ENCODE results near the gene SLC25A6.
"Not testable (repeated sequence)": the region's sequence is repeated elsewhere in the genome, so short reads cannot be mapped to it uniquely, and the experiment has no call there.

SLC25A6 gene

DNA sequence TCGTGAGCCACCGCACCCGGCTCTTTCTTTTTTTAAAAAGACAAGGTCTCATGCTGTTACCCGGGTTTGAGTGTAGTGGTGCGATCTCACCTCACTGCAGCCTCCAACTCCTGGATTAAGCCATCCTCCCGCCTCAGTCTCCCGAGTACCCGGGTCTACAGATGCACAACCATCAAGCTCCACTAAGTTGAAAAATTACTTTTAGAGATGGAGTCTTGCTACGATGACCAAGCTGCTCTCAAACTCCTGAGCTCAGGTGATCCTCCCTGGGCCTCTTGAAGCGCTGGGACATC is 2.0 kb downstream of the SLC25A6 start:
- DNase-seq (ENCODE audit: low spot score), result no peak

DNA sequence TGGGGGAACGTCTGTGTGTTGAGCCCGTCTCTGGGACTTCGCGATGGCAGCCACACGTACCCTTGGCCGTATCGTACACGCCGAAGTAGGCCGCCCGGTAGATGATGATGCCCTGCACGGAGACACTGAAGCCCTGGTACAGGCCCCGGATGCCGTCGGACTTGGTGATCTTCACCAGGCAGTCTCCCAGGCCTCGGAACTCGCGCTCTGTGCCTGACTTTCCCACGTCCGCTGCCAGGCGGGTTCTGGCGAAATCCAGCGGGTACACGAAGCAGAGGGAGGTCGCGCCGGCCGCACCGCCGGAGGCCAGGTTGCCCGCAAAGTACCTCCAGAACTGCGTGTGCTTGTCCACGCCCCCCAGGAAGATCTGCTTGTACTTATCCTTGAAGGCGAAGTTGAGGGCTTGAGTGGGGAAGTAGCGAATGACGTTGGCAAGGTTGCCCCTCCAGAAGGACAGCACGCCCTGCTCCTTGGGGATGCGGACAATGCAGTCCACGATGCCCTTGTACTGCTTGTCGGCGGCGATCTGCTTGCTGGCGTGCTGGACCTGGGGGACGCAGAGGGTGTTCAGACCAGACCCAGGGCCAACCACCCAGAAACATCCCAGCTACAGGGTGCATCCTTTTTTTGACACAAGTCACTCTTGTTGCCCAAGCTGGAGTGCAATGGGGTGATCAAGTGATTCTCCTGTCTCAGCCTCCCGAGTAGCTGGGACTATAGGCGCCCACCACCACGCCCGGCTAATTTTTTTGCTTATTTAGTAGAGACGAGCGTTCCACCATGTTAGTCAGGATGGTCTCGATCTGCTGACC is 2.5 kb downstream of the SLC25A6 start:
- no peak for DNase-seq (ENCODE audit: low spot score)

DNA sequence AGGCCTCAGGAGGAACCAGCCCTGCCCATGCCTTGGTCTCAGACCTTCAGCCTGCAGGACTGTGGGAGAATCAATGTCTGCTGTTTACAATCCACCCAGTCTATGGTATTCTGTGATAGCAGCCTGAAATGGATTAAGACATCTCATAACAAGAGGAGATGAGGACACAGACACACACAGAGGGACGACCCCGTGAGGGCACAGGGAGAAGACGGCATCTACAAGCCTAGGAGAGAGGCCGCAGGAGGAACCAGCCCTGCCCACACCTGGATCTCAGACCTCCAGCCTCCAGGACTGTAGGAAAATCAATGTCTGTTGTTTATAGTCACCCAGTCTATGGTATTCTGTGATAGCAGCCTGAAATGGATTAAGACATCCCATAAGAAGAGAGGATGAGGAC is 3.3 kb downstream of the SLC25A6 start:
- no peak for DNase-seq (ENCODE audit: low spot score)

DNA sequence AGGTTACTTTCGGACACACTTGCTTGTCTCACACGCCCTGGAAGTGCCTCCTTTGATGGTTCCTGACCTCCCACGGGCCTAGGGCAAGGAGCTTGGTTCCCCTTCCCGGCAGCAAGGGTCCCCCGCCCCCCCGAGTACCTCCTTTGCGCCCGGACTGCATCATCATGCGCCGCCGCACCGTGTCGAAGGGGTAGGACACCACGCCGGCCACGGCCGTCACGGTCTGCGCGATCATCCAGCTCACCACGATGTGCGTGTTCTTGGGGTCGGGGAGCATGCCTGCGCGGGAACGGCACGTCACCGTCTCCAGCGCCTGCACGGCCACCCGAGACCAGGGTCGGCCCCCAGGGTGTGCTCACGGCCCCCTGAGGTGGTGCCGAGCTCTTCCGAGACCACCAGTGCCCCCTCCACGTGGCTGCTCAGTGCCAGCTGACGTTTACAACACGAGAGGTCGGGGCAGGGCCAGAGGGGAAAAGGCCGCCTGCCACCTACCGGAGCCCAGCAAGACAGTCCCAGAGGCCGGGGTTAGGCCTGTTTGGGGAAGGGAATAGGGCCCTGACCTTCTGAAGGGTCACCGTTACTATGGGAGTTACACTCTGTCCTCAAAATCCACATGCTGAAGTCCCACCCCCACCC is 4.7 kb downstream of the SLC25A6 start:
- DNase-seq (ENCODE audit: low spot score), result no peak

DNA sequence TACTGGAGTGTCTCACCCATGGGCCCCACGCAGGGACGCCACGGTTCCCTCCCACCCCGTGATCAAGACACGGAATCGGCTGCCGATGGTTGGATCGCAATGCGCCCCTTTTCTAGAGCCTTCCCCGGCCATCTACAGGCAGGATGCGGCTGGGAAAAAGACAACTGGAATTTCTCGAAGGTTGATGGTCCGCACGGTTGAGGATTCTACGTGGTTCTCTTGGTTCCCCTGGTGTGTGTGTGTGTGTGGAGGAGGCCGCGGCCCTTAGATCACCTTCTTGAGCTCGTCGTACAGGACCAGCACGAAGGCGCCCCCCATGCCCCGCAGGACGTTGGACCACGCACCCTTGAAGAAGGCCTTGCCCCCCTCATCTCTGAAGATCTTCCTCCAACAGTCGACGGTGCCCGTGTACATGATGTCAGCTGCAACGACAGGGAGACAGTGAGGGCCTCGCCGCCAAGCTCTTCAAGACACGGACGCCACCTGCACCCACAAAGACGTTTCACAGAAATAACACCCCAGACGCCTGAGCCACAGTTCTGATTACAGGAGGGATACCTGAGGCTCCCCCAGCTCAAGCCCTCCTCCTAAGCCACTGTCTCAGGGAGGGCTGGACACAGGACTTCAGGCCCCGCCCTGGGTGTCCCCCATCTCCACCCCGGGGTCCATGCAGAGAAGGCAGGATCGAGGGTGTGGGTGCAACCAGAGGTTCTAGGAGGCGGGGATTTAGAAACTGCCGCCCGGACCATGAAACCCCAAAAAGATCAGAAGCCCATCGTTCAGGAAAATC is 5.4 kb downstream of the SLC25A6 start:
- DNase-seq (ENCODE audit: low spot score), result no peak

DNA sequence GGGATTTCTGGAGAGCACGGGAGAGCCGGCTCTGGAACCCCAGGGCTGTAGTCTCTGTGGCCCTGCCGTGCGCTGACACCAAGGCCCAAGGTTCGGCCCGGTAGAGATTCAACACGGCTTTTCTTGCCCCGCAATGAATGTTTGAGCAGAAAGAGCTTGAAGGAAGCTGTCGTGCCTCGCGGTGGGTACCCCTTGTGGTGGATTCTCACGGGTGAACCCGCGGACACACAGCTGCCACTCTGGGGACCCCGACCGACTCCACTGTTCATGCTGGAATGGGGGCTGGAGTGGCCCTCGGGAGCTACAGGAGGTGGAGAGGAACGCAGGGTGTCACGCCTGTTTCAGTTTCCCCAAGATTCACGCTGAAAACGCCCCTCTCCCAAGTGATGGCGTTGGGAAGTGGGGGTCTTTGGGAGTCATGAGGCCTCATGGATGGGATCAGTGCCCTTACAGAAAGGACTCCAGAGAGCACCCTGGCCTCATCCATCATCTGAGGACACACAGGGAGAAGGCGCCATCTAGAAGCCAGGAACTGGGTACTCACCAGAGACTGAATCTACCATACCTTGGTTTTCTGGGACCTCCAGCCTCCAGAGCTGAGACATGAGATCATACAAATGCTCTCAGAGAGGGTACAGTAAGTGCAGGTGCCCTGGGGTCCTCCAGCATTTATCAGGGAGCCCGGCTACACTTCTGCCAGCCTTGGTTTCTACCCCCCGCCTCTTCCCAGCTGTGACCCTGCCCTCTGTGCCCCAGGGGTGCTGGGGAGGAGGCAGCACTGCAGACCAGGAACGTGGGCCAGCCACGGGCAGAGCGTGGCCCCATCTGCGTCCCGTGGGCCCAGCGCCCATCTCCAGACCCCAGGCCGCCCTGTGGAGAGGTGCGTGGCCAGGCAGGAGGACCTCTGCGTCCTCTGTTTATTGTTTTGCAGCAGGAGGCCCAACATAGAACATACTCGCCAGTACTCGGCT is 6.4 kb downstream of the SLC25A6 start:
- no peak for DNase-seq (ENCODE audit: low spot score)

DNA sequence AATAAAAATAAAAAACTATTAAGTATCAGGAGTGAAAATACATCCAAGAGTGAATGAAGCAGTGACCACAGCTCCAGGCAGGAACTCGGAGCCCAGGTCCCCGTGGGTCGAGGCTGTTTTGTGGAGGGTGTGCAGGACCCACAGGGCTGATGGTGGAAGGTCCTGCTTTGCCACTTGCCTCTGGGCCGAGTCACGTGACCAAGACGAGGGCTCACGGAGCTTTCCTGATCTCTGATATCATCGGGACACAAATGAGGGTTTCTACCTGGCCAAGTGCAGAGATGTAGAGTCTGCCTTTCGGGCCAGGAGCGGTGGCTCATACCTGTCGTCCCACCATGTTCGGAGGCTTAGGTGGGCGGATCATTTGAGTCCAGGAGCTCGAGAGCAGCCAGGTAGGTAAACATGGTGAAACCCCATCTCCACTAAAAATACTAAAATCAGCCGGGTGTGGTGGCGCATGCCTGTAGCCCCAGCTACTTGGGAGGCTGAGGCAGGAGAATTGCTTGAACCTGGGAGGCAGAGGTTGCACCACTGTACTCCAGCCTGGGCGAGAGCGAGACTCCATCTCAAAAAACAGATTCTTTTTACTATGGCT is 7.2 kb downstream of the SLC25A6 start:
- no peak for DNase-seq (ENCODE audit: low spot score)

DNA sequence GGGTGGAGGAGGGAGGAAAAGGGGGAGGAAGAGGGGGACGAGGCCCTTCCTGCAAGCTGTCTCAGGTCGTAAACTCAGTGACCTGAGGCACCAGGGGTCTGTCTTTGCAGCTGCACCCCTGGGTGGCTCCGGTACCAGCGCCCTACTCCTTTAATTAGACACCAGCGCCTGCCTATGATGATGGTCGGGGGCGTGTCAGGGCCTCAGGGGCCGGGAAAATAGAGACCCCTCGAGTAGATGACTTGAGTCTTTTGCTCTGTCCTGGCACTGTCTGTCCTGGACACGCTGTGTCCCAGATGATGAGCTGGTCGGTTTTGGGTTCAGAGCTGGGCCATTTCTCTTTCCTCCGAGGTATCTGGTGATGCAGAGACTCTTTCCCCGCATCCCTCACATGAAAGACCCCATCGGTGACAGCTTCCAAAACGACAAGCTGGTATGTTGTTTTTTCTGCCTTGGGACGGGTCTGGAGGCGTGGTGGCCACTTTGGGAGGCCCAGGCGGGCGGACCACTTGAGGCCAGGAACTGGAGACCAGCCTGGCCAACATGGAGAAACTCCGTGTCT is 11.2 kb downstream of the SLC25A6 start:
- no peak for DNase-seq (ENCODE audit: low spot score)

DNA sequence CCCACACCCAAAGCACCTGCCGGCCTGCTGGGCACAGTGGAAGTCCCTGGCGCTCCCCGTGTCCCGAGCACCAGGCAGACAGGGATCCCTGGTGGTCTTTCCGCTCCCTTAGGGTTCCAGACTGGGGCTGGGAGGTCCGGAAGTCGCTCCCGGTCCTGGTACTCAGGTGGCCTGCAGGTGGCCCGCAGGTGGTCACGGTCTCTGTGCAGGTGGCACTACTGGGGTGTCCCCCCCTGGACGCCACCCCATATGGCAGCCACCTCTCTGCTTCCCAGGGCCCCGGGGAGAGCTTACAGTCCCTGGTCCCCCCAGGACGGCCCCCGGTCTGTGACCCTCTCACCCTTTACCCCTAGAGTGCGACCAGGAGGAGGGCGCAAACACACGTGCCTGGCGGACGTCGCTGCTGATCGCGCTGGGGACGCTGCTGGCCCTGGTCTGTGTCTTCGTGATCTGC is 13.6 kb downstream of the SLC25A6 start:
- no peak for DNase-seq (ENCODE audit: low spot score)

DNA sequence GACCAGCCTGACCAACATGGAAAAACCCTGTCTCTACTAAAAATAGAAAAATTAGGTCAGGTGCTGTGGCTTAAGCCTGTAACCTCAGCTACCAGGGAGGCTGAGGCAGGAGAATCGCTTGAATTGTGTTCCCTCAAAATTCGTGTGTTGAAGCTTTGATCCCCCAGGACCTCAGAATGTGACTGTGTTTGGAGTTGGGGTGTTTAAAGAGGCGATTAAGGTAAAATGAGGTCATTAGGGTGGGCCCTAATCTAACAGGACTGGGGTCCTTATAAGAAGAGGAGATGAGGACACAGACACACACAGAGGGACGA is 23.6 kb downstream of the SLC25A6 start:
- no peak for DNase-seq (ENCODE audit: low spot score)

DNA sequence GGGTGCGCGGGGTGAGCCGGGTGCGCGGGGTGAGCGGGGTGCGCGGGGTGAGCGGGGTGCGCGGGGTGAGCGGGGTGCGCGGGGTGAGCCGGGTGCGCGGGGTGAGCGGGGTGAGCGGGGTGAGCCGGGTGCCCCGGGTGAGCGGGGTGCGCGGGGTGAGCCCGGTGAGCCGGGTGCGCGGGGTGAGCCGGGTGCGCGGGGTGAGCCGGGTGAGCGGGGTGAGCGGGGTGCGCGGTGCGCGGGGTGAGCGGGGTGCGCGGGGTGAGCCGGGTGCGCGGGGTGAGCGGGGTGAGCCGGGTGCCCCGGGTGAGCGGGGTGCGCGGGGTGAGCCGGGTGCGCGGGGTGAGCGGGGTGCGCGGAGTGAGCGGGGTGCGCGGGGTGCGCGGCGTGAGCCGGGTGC is 25.6 kb downstream of the SLC25A6 start:
- DNase-seq (ENCODE audit: low spot score), result not testable (repeated sequence)

DNA sequence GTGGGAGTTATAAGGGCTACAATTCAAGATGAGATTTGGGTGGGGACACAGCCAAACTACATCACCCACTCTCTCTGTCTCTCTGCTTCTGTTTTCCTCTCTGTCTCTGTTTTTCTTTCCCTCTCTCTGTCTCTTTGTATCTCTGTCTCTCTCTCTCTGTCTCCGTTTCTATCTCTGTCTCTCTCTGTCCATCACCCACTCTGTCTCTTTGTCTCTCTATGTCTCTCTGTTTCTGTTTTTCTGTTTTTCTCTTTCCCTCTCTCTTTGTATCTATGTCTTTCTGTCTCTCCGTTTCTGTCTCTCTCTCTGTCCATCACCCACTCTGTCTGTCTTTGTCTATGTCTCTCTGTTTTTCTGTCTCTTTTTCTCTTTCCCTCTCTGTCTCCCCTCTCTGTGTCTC is 30.0 kb downstream of the SLC25A6 start:
- DNase-seq (ENCODE audit: low spot score), result no peak

DNA sequence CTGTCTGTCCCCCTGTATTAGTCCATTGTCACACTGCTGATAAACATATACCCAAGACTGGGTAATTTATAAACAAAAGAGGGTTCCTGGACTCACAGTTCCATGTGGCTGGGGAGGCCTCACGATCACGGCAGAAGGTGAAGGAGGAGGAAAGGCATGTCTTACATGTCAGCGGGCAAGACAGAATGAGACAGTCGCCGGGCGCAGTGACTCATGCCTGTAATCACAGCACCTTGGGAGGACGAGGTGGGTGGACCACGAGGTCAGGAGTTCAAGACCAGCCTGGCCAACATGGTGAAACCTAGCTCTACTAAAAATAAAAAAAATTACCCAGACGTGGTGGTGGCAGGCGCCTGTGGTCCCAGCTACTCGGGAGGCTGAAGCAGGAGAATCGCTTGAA is 30.6 kb downstream of the SLC25A6 start:
- DNase-seq (ENCODE audit: low spot score), result no peak

DNA sequence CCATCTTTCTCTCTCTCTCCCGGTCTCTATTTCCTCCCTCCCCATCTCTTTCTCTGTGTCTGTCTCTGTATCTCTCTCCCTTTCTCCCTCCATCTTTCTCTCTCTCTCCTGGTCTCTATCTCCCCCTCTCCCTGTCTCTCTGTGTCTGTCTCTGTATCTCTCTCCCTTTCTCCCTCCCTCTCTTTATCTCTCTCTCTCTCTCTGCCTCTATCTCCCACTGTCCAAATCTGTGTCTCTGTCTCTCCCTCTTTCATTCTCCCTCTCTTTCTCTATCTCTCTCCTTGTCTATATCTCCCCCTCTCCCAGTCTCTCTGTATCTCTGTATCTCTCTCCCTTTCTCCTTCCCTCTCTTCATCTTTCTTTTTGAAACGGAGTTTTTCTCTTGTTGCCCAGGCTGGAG is 31.7 kb downstream of the SLC25A6 start:
- no peak for DNase-seq (ENCODE audit: low spot score)

DNA sequence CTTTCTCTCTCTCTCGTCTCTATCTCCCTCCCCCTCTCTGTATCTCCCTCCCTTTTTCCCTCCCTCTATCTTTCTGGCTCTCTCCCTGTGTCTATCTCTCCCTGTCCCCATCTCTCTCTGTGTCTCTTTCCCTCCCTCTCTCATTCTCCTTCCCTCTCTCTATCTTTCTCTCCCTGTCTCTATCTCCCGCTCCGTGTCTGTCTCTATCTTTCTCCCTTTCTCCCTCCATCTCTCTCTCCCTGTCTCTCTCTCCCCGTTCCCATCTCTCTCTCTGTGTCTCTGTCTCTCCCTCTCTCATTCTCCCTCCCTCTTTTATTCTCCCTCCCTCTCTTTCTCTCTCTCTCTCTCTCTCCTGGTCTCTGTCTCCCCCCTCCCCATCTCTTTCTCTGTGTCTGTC is 32.4 kb downstream of the SLC25A6 start:
- DNase-seq (ENCODE audit: low spot score), result no peak

DNA sequence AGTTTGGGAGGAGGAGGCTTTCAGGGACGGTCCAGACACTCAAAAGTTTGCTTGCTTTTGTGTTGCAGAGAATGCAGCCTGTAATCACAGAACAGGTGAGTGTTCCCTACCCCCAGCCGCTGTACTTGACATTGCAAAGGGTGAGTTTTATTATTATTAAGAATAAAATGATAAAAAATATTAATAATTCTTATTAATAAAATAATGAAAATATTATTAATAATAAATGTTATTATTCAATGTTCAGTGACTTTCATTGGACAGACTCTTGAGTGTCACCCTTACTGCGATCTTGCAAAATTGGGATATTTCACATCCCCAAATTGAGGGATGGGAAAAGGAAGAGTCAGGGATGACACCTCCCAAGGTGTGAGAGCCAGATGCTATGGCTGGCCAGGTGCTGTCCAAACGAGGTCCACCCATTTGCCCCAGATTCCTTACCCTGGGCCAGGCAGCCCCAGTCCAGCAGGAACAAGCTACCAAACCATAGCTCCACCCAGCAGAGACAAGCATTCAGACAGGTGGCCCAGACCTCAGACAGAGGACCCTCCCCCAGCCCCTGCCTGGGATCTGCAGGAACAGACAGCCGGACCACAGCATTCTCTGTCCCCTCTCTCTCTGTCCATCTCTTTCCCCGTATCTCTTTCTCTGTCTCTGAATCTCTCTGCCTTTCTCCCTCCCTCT is 33.0 kb downstream of the SLC25A6 start:
- no peak for DNase-seq (ENCODE audit: low spot score)

DNA sequence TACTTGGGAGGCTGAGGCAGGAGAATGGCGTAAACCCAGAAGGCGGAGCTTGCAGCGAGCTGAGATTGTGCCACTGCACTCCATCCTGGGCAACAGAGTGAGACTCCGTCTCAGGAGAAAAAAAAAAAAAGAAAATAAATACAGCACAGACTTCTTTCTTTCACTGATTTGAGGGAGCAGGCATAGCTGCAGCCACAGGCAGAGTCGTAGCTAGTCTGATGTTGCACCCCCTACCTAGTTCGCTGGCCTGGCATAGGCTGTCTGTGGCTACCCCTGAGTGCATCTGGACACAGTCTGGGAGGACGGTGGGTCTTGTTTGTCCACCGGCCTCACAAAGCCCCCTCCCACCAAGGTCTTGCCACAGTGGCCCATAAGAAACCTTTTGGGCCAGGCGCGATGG is 33.9 kb downstream of the SLC25A6 start:
- no peak for DNase-seq (ENCODE audit: low spot score)

DNA sequence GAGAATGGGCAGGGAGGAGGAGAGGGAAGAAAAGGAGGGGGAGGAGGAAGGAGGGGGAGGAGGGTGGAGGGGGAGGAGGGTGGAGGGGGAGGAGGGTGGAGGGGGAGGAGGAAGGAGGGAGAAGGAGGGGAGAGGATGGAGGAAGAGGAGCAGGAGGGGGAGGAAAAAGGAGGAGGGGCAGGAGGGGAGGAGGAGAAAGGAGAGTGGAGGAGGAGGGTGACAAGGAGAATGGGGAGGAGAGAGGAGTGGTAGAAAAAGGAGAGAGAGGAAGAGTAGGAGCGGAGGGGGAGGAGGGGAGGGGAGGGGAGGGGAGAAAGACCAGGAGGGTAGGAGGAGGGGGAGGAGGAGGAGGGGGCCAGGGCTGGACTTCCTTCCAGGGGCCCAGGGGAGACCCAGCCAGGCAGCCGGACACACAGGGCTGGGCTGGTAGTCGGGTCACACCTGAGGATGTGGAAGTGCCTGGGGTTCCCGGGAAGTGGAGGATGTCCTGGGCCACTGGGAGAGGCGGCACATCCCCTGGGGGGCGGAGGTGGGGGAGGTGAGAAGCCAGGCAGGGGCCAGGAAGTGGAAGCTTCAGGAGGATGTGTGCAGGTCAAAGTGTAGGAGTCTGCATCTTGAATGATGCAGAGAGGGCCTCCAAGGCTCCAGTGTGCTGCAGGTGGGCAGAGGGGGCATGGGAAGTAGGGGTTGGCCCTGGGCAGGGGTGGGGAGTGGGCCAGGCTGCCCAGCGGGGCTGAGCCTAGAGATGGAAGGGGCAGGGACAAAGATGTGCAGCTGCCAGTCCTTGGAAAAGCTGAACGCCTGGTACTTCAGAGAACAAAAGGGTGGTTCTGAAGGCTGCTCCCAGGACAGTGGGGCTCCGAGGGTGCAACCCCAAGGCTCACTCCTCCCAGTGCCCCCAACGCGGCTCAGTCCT is 36.5 kb downstream of the SLC25A6 start:
- no peak for DNase-seq (ENCODE audit: low spot score)
